ENCODE results near the gene BRCC3.

- TF ChIP-seq CTCF (optimal IDR thresholded peaks at IDR 0.05 in 1 of 3, IDR thresholded peaks at IDR 0.05 in 1 of 3, conservative IDR thresholded peaks at IDR 0.05 in 1 of 3; ENCODE audit: extremely low read depth in 1 of 3, insufficient read depth in 2 of 3, low read length in 3 of 3) (no peak), EZH2 (IDR thresholded peaks at IDR 0.05; ENCODE audit: low read length) (no peak)
Measured at GRCh38 chrX:155134255-155134654, 62.9 kb downstream of the BRCC3 start.
